C4-2B (cell line): Measurements from ENCODE around the gene SPINT2.

Experiments
- H3K27ac ChIP-seq: fragments of 450-650 bp; 2 replicates; pipeline ENCODE4 v1.5.1; 2017
- CTCF ChIP-seq: fragments of 450-650 bp; conservative IDR thresholded peaks from 2 replicates; pipeline ENCODE4 v1.5.1; 2017; ENCODE audit warnings: mild to moderate bottlenecking
- ZFX ChIP-seq: fragments of 450-650 bp; IDR thresholded peaks from 2 replicates; pipeline ENCODE4 v1.6.1; 2017

SPINT2 gene

GRCh38 chr19:38274739-38275138, 10.4 kb downstream of the SPINT2 start:
- H3K27ac ChIP-seq, result peak overlapping the region; percentile 54
- no peak for TF ChIP-seq CTCF
- no peak for TF ChIP-seq ZFX

GRCh38 chr19:38276942-38277517, 12.7 kb downstream of the SPINT2 start:
- no peak overlapping the region for H3K27ac ChIP-seq

GRCh38 chr19:38277549-38277948, 13.2 kb downstream of the SPINT2 start:
- TF ChIP-seq ZFX (no peak), CTCF (no peak)
- no peak overlapping the region for H3K27ac ChIP-seq

More at GRCh38 chr19:38276942-38277517, 12.7 kb downstream of the SPINT2 start:
- TF ChIP-seq ZFX, result no peak
- no peak for TF ChIP-seq CTCF

- no peak for TF ChIP-seq CTCF
- no peak for TF ChIP-seq ZFX
- peak overlapping the region; percentile 6; the same call in 1 of the 2 replicates for H3K27ac ChIP-seq
Observed at GRCh38 chr19:38277969-38278680, 13.8 kb downstream of the SPINT2 start.

- TF ChIP-seq CTCF (no peak), ZFX (no peak)
- H3K27ac ChIP-seq, result no peak overlapping the region; the same call in 1 of the 2 replicates
Observed at GRCh38 chr19:38278751-38279150, 14.4 kb downstream of the SPINT2 start.

GRCh38 chr19:38280030-38280921, 15.9 kb downstream of the SPINT2 start:
- no peak overlapping the region for H3K27ac ChIP-seq
- TF ChIP-seq CTCF (no peak), ZFX (no peak)
